Skeletal muscle tissue (tissue), 4 donors: Measurements from ENCODE around the gene CSRP3. TPM values are rescaled to one million over a fixed set of nuclear protein-coding genes. Genes with fewer than 3 reads are reported as not detected.
"Not testable (repeated sequence)": the region's sequence is repeated elsewhere in the genome, so short reads cannot be mapped to it uniquely, and the experiment has no call there.

Experiments used
- H3K27ac ChIP-seq: one replicate; pipeline ENCODE4 v1.7.0; 2013; ENCODE audit warnings: mild to moderate bottlenecking, low read depth, low read length, inconsistent platforms
- H3K27me3 ChIP-seq, 3 donors: one replicate each; pipeline ENCODE4 v1.7.0; 2013; ENCODE audit warnings: low read length in 3 of 3; ENCODE audit not compliant: control insufficient read depth in 3 of 3, insufficient read depth in 3 of 3
- H3K36me3 ChIP-seq, 3 donors: one replicate each; pipeline ENCODE4 v1.7.0; 2013; ENCODE audit warnings: low read length in 3 of 3; ENCODE audit not compliant: control insufficient read depth in 3 of 3, insufficient read depth in 3 of 3
- H3K4me1 ChIP-seq, 3 donors: one replicate each; pipeline ENCODE4 v1.7.0; 2013; ENCODE audit warnings: low read length in 3 of 3, mild to moderate bottlenecking in 3 of 3; ENCODE audit not compliant: control insufficient read depth in 3 of 3, insufficient read depth in 3 of 3
- H3K4me3 ChIP-seq, 3 donors: one replicate each; pipeline ENCODE4 v1.7.0; 2013; ENCODE audit warnings: low read length in 3 of 3
- H3K9ac ChIP-seq, 3 donors: one replicate each; pipeline ENCODE4 v1.7.0; 2013; ENCODE audit warnings: low read length in 3 of 3, mild to moderate bottlenecking in 3 of 3, moderate library complexity in 2 of 3, low read depth in 1 of 3
- H3K9me3 ChIP-seq, 3 donors: one replicate each; pipeline ENCODE4 v1.7.0; 2013; ENCODE audit warnings: low read length in 3 of 3; ENCODE audit not compliant: control insufficient read depth in 3 of 3
- total RNA-seq: library from RNA; depleted of rRNA; stranded (reverse); fragments of >200 nt; gene quantifications from one replicate; pipeline ENCODE4 v1.2.3, GENCODE V29; 2014
- donor health status: Osteomylitis.

The CSRP3 gene
- total RNA-seq, 1 donor from 2014 or later: 360 TPM

GRCh38 chr11:19145319-19145718 lies 56.5 kb downstream of the CSRP3 start:
- H3K27me3 ChIP-seq: no peaks in the 10 kb centered on the region
- no peaks in the 10 kb centered on the region for H3K36me3 ChIP-seq
- no peak overlapping the region for H3K27ac ChIP-seq
- no peak overlapping the region for H3K4me3 ChIP-seq
- H3K9ac ChIP-seq: no peak overlapping the region
- no peaks in the 10 kb centered on the region for H3K9me3 ChIP-seq
- H3K4me1 ChIP-seq: no peaks in the 10 kb centered on the region

GRCh38 chr11:19136884-19137283 lies 64.9 kb downstream of the CSRP3 start:
- H3K36me3 ChIP-seq, H3K27ac ChIP-seq, H3K4me3 ChIP-seq, H3K4me1 ChIP-seq, H3K27me3 ChIP-seq, H3K9ac ChIP-seq, H3K9me3 ChIP-seq: not testable (repeated sequence)

- H3K4me1 ChIP-seq: no peaks in the 10 kb centered on the region
- H3K27ac ChIP-seq: no peak overlapping the region
- H3K27me3 ChIP-seq: no peaks in the 10 kb centered on the region
- no peak overlapping the region for H3K9ac ChIP-seq
- H3K4me3 ChIP-seq: no peak overlapping the region
- H3K36me3 ChIP-seq: no peaks in the 10 kb centered on the region
- no peaks in the 10 kb centered on the region for H3K9me3 ChIP-seq
Observed at GRCh38 chr11:19134004-19134403, 67.8 kb downstream of the CSRP3 start.

Other genes with a start within 250 kb of the CSRP3 start
- gene MRGPRX2, start 141.3 kb downstream of the CSRP3 start, total RNA-seq: not detected
- gene ZDHHC13, start 84.8 kb downstream of the CSRP3 start, total RNA-seq: 6.8 TPM
- gene E2F8, start 39.0 kb upstream of the CSRP3 start, total RNA-seq: 4.2 TPM